Breast epithelium (tissue), 4 donors: ENCODE results near the gene DAND5. TPM values are rescaled to one million over a fixed set of nuclear protein-coding genes. Genes with fewer than 3 reads are reported as not detected.
"Not testable (repeated sequence)": the region's sequence is repeated elsewhere in the genome, so short reads cannot be mapped to it uniquely, and the experiment has no call there.

Source experiments
- DNase-seq, 2 donors: peaks; one replicate each; pipeline ENCODE4 v3.0.0-alpha.2; 2019; ENCODE audit warnings: low spot score in 2 of 2
- H3K27ac ChIP-seq, 2 donors: fragments of 200-600 bp; sonication (generic) in 1 of 2; one replicate each; pipeline ENCODE4 v1.5.1; 2016 to 2019; ENCODE audit warnings: mild to moderate bottlenecking in 1 of 2
- H3K27me3 ChIP-seq, 2 donors: fragments of 200-600 bp; sonication (generic) in 1 of 2; one replicate each; pipeline versions ENCODE4 v1.5.1 to v1.6.0; 2017 to 2019; ENCODE audit warnings: control low read depth in 1 of 2, mild to moderate bottlenecking in 1 of 2
- H3K36me3 ChIP-seq: fragments of 200-600 bp; one replicate; pipeline ENCODE4 v1.5.1; 2019
- H3K4me1 ChIP-seq, 2 donors: fragments of 200-600 bp; sonication (generic); one replicate each; pipeline ENCODE4 v1.5.1; 2016 to 2019; ENCODE audit warnings: control low read depth in 1 of 2
- H3K4me3 ChIP-seq, 3 donors: fragments of 200-600 bp; sonication (generic); 1 replicate in 2 of 3; 2 replicates in 1 of 3; pipeline ENCODE4 v1.5.1; 2016 to 2019; ENCODE audit warnings: mild to moderate bottlenecking in 3 of 3, moderate library complexity in 2 of 3
- H3K9me3 ChIP-seq, 2 donors: fragments of 200-600 bp; sonication (generic) in 1 of 2; one replicate each; pipeline ENCODE4 v1.5.1; 2016 to 2019; ENCODE audit warnings: control low read depth in 1 of 2
- POLR2A ChIP-seq: fragments of 450-650 bp; IDR thresholded peaks from one replicate; pipeline ENCODE4 v1.6.1; 2016; ENCODE audit warnings: antibody characterized with exemption, mild to moderate bottlenecking, moderate library complexity
- POLR2AphosphoS5 ChIP-seq, 3 donors: sonication (generic); formaldehyde crosslinking; IDR thresholded peaks; one replicate each; pipeline ENCODE4 v1.6.1; 2017; ENCODE audit warnings: antibody characterized with exemption in 3 of 3
- intact Hi-C: fragments of 100-400 bp; cut with DNase I; formaldehyde crosslinking; loops from one replicate; pipeline ENCODE4 v1.15.1; 2023; ENCODE audit warnings: low total_unique reads
- total RNA-seq, 3 donors: library from RNA; depleted of rRNA; stranded (reverse); fragments of >200 nt; gene quantifications; one replicate each; pipeline ENCODE4 v1.1.0, GENCODE V29; 2016
- TF ChIP-seq, protein P1 (sequence below), 3 donors: fragments of 450-650 bp; IDR thresholded peaks; one replicate each; pipeline ENCODE4 v1.5.1; 2016 to 2017; ENCODE audit warnings: antibody characterized with exemption in 3 of 3, mild to moderate bottlenecking in 3 of 3, moderate library complexity in 3 of 3

Gene DAND5
- total RNA-seq, 3 donors from 2014 or later: not detected

DNA sequence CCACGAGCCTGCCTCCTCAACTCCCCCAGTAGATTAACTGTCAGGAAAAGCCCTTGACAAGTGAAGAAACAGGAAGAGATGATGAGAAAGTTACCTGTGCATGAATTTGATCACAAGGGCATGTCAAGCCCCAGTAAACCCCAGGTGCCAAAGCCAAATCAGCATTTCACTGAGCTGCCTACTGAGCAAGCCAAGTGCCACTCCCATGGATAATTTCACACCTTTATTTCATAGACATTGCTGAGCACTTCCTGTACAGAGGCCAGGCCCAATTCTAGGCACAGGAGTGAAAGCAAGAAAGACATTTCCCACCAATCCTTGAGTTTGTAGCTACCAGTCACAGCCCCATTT is 14.8 kb upstream of the DAND5 start:
- no peak overlapping the region for H3K4me3 ChIP-seq
- intact Hi-C loops: no loop called here
- H3K9me3 ChIP-seq: no peaks in the 10 kb centered on the region
- H3K27me3 ChIP-seq: no peaks in the 10 kb centered on the region
- H3K4me1 ChIP-seq: peaks cover 6 to 7% of the 10 kb centered on the region in 2 donors
- DNase-seq: no peak
- TF ChIP-seq, protein P1, sequence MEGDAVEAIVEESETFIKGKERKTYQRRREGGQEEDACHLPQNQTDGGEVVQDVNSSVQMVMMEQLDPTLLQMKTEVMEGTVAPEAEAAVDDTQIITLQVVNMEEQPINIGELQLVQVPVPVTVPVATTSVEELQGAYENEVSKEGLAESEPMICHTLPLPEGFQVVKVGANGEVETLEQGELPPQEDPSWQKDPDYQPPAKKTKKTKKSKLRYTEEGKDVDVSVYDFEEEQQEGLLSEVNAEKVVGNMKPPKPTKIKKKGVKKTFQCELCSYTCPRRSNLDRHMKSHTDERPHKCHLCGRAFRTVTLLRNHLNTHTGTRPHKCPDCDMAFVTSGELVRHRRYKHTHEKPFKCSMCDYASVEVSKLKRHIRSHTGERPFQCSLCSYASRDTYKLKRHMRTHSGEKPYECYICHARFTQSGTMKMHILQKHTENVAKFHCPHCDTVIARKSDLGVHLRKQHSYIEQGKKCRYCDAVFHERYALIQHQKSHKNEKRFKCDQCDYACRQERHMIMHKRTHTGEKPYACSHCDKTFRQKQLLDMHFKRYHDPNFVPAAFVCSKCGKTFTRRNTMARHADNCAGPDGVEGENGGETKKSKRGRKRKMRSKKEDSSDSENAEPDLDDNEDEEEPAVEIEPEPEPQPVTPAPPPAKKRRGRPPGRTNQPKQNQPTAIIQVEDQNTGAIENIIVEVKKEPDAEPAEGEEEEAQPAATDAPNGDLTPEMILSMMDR (IDR thresholded peaks at IDR 0.05): no peak
- TF ChIP-seq POLR2AphosphoS5 (IDR thresholded peaks at IDR 0.05) (no peak), POLR2A (no peak)
- no peak overlapping the region for H3K27ac ChIP-seq
- peaks cover 4% of the 10 kb centered on the region for H3K36me3 ChIP-seq

DNA sequence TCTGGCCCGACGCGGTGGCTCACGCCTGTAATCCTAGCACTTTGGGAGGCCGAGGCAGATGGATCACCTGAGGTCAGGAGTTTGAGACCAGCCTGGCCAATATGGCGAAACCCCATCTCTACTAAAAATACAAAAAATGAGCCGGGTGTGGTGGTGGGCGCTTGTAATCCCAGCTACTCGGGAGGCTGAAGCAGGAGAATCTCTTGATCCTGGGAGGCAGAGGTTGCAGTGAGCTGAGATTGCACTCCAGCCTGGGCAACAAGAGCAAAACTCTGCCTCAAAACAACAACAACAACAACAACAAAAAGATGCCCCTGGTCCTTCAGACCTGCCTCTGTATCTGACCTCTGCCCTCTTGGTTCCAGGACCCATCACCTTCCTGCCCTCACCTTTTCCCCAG is 13.8 kb upstream of the DAND5 start:
- H3K36me3 ChIP-seq, H3K27me3 ChIP-seq, H3K4me1 ChIP-seq, intact Hi-C loops, DNase-seq, H3K9me3 ChIP-seq: not testable (repeated sequence)
- Histone ChIP-seq H3K27ac (peak overlapping the region; percentile 90 to 94), H3K4me3 (peak overlapping the region in 1 of 3 donors; percentile 91)

DNA sequence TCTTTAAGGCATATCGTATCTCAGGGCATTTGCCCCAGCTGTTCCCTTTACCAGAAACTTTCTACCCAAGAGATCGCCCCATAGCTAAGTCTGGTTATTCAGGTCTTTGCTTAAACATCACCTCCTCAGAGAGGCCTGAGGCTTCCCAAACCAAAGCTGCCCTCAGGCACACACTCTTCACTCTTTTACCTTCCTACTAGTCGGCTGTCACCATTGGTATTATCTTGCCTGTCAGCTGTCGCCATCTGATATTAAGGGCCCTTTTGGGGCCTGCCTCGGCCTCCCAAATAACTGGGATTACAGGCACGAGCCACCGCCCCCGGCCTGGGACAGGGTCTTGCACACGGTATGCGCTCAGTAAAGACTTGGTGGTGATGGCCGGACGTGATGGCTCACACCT is 13.4 kb upstream of the DAND5 start:
- H3K4me1 ChIP-seq: peaks cover 6 to 7% of the 10 kb centered on the region in 2 donors

DNA sequence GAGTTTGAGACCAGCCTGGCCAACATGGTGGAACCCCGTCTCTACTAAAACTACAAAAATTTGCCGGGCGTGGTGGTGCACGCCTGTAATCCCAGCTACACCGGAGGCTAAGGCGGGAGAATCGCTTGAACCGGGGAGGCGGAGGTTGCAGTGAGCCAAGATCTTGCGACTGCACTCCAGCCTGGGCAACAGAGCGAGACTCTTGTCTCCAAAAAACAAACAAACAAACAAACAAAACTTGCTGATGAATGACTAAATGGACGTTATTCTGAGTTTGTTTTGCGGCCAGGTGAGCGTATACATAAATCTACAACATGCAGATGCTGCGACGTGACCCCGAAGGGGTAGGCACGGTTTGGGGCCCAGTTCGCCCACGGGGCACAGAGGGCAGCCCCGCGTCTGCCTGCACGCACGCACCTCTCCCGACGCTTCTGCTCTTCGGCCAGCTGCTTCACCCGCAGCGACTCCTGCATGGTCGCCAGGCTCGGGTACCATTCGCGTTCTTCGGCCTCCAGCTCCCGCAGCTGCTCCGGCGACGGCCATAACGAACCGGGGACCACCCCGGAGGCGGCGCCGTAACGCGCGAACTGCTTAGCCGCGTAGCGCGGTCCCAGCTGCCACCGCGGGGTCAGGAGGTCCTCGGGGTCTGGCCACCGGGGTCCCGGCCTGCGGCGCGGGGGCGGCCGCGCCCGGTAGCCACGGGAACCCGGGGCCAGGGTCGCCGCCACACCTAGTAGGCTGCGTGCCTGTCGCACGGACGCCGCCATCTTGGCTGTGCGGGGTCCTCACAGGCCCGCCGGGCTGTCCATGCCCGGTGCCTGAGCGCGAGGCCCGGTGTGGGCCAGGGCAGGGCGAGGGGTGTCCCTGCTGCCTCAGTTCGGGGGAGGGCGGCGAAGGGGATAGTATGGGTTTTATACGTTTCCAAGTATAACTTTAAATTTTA is 12.7 kb upstream of the DAND5 start, which contains the start of gene GADD45GIP1:
TSS of gene GADD45GIP1 (minus strand) at position 778 of the 943 bp plus-strand sequence. CDS start at position 767, 11 bp downstream.
- Histone ChIP-seq H3K4me3 (peak within 1 kb of the TSS; percentile 91 to 99 (median 92)), H3K4me1 (peaks cover 6 to 7% of the 10 kb centered on the region in 2 donors), H3K9me3 (no peaks in the 10 kb centered on the region), H3K36me3 (no peaks in the 10 kb centered on the region), H3K27me3 (no peaks in the 10 kb centered on the region), H3K27ac (peak within 1 kb of the TSS; percentile 90 to 94)
- peak; percentile 64 to 77 for DNase-seq
- TF ChIP-seq POLR2AphosphoS5 (IDR thresholded peaks at IDR 0.05): peak; percentile 75 to 82 (median 80)
- TF ChIP-seq POLR2A: peak; percentile 50
- TF ChIP-seq, protein P1 (IDR thresholded peaks at IDR 0.05): no peak
- intact Hi-C loops: no loop called here

More for the DNA sequence above, 13.4 kb upstream of the DAND5 start:
- Histone ChIP-seq H3K36me3 (no peaks in the 10 kb centered on the region), H3K9me3 (no peaks in the 10 kb centered on the region), H3K27me3 (no peaks in the 10 kb centered on the region), H3K27ac (peak overlapping the region; percentile 90 to 94), H3K4me3 (peak overlapping the region; percentile 91 to 99 (median 92))
- no peak for DNase-seq
- intact Hi-C loops: no loop called here
- TF ChIP-seq POLR2A (no peak), POLR2AphosphoS5 (IDR thresholded peaks at IDR 0.05) (no peak)
- TF ChIP-seq, protein P1 (IDR thresholded peaks at IDR 0.05): no peak

DNA sequence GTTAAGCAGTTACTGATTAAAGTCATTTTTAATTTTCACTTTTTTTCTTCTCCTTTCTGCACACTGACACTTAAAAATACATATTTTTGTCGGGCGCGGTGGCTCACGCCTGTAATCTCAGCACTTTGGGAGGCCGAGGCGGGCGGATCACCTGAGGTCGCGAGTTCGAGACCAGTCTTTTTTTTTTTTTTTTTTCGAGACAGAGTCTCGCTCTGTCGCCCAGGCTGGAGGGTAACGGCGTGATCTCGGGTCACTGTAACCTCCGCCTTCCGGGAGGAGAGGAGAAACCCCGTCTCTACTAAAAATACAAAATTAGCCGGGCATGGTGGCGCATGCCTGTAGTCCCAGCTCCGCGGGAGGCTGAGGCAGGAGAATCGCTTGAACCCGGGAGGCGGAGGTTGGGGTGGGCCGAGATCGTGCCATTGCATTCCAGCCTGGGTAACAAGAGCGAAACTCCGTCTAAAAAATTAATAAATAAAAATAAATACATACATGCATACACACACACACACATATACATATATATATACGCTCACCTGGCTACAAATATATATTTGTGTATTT is 11.9 kb upstream of the DAND5 start:
- H3K9me3 ChIP-seq, DNase-seq, H3K4me1 ChIP-seq, H3K27me3 ChIP-seq, intact Hi-C loops, H3K36me3 ChIP-seq: not testable (repeated sequence)
- H3K27ac ChIP-seq: peak overlapping the region; percentile 90 to 94
- peak overlapping the region; percentile 91 to 99 (median 92) for H3K4me3 ChIP-seq

DNA sequence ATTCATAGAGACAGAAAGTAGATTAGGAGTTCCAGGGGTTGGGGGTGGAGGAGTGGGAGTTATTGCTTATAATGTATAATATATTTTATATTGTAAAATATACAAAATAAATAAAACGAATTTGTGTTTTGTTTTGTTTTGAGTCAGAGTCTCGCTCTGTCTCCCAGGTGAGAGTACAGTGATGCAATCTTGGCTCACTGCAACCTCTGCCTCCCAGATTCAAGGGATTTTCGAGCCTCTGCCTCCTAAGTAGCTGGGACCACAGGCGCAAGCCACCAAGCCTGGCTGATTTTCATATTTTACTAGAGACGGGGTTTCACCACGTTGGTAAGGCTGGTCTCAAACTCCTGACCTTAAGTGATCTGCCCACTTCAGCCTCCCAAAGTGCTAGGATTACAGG is 9.9 kb upstream of the DAND5 start:
- Histone ChIP-seq H3K9me3 (no peaks in the 10 kb centered on the region), H3K4me3 (no peak overlapping the region), H3K27me3 (no peaks in the 10 kb centered on the region), H3K36me3 (no peaks in the 10 kb centered on the region), H3K27ac (no peak overlapping the region), H3K4me1 (peaks cover 6 to 7% of the 10 kb centered on the region in 2 donors)
- TF ChIP-seq, protein P1 (IDR thresholded peaks at IDR 0.05): no peak
- TF ChIP-seq POLR2A (no peak), POLR2AphosphoS5 (IDR thresholded peaks at IDR 0.05) (no peak)
- DNase-seq: no peak
- intact Hi-C loops: no loop called here
